DMS79 (cell line): ENCODE results near the gene CCND2.
"Not testable (repeated sequence)": the region's sequence is repeated elsewhere in the genome, so short reads cannot be mapped to it uniquely, and the experiment has no call there.

Source experiments
- DNase-seq: peaks from one replicate; lab custom pipeline; 2025; lab: John Stamatoyannopoulos, UW

CCND2 gene

GRCh38 chr12:4273652-4274395 is at the start of gene CCND2:
CCND2 (plus strand) TSS chr12:4273762; CDS start chr12:4274041, 279 bp downstream.
- no peak for DNase-seq

- DNase-seq: no peak
These were observed 49.2 kb upstream of the CCND2 start for GRCh38 chr12:4224206-4224889.

GRCh38 chr12:4225571-4225970 is 48.0 kb upstream of the CCND2 start:
- no peak for DNase-seq

- DNase-seq: no peak
These were observed 46.5 kb upstream of the CCND2 start for GRCh38 chr12:4227046-4227445.

GRCh38 chr12:4228122-4228580 is 45.4 kb upstream of the CCND2 start:
- no peak for DNase-seq

GRCh38 chr12:4230526-4230925 is 43.0 kb upstream of the CCND2 start:
- no peak for DNase-seq

- DNase-seq: no peak
These were observed 35.0 kb upstream of the CCND2 start for GRCh38 chr12:4238577-4238976.

- no peak for DNase-seq
These were observed 33.8 kb upstream of the CCND2 start for GRCh38 chr12:4239746-4240145.

GRCh38 chr12:4240161-4240783 is 33.3 kb upstream of the CCND2 start:
- no peak for DNase-seq

GRCh38 chr12:4240981-4241380 is 32.6 kb upstream of the CCND2 start:
- no peak for DNase-seq

- no peak for DNase-seq
These were observed 32.0 kb upstream of the CCND2 start for GRCh38 chr12:4241592-4241991.

- no peak for DNase-seq
These were observed 31.0 kb upstream of the CCND2 start for GRCh38 chr12:4242595-4242994.

- DNase-seq: no peak
These were observed 30.5 kb upstream of the CCND2 start for GRCh38 chr12:4243091-4243490.

- not testable (repeated sequence) for DNase-seq
These were observed 30.0 kb upstream of the CCND2 start for GRCh38 chr12:4243491-4244100.

- no peak for DNase-seq
These were observed 28.7 kb upstream of the CCND2 start for GRCh38 chr12:4244868-4245267.

- DNase-seq: no peak
These were observed 28.1 kb upstream of the CCND2 start for GRCh38 chr12:4245446-4245845.

GRCh38 chr12:4246116-4246515 is 27.4 kb upstream of the CCND2 start:
- DNase-seq: no peak

- DNase-seq: no peak
These were observed 22.9 kb upstream of the CCND2 start for GRCh38 chr12:4250691-4251090.

- DNase-seq: no peak
These were observed 22.2 kb upstream of the CCND2 start for GRCh38 chr12:4251216-4251891.

GRCh38 chr12:4251967-4252366 is 21.6 kb upstream of the CCND2 start:
- no peak for DNase-seq

- DNase-seq: no peak
These were observed 21.0 kb upstream of the CCND2 start for GRCh38 chr12:4252601-4253000.
